GM12891 (cell line): ENCODE data around the gene OTOS.

Experiments
- DNase-seq: peaks from one replicate; pipeline ENCODE4 v3.0.0; 2011; ENCODE audit warnings: low spot score; ENCODE audit not compliant: insufficient read length
- FAIRE-seq: peaks from 2 replicates; lab custom pipeline; 2011; peaks lifted over from hg19 to GRCh38; lab: Jason Lieb, UNC
- PAX5 ChIP-seq: IDR thresholded peaks from 2 replicates; pipeline ENCODE4 v1.6.1; 2011; ENCODE audit warnings: low read length, moderate library complexity, mild to moderate bottlenecking; ENCODE audit not compliant: insufficient read depth, severe bottlenecking
- POLR2A ChIP-seq: IDR thresholded peaks from 2 replicates; pipeline ENCODE4 v1.6.1; 2011; ENCODE audit warnings: low read depth, low read length, control low read depth
- POLR2AphosphoS5 ChIP-seq: IDR thresholded peaks from 2 replicates; pipeline ENCODE4 v1.6.1; 2011; ENCODE audit warnings: low read depth, low read length, control low read depth
- POU2F2 ChIP-seq: IDR thresholded peaks from 2 replicates; pipeline ENCODE4 v1.6.1; 2011; ENCODE audit warnings: low read depth, mild to moderate bottlenecking, control low read depth, low read length, moderate library complexity
- SPI1 ChIP-seq: IDR thresholded peaks from 2 replicates; pipeline ENCODE4 v1.6.1; 2011; ENCODE audit warnings: low read depth, low read length, control low read depth
- TAF1 ChIP-seq: IDR thresholded peaks from 2 replicates; pipeline ENCODE4 v1.6.1; 2011; ENCODE audit warnings: low read depth, low read length, control low read depth

OTOS gene

DNA sequence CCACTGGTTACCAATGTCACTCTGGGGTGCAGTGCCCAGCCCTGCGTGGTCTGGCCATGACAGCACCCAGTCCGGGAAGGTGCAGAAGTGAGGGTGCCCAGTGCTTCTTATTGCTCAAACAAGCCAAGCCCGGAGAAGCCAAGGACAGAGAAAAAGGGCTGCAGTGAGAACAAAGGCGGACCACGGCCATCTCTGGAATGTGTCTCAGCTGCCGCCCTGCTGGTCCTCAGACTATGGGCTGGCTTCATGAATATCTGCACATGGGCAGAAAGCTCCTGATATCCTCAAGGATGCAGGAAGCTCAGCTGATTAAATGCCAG, 33.0 kb downstream of the OTOS start:
- no peak for DNase-seq
- no peak for TF ChIP-seq POLR2A
- TF ChIP-seq TAF1: no peak
- TF ChIP-seq SPI1: no peak
- TF ChIP-seq POLR2AphosphoS5: no peak
- TF ChIP-seq POU2F2: no peak
- no peak for TF ChIP-seq PAX5
- FAIRE-seq: no peak

DNA sequence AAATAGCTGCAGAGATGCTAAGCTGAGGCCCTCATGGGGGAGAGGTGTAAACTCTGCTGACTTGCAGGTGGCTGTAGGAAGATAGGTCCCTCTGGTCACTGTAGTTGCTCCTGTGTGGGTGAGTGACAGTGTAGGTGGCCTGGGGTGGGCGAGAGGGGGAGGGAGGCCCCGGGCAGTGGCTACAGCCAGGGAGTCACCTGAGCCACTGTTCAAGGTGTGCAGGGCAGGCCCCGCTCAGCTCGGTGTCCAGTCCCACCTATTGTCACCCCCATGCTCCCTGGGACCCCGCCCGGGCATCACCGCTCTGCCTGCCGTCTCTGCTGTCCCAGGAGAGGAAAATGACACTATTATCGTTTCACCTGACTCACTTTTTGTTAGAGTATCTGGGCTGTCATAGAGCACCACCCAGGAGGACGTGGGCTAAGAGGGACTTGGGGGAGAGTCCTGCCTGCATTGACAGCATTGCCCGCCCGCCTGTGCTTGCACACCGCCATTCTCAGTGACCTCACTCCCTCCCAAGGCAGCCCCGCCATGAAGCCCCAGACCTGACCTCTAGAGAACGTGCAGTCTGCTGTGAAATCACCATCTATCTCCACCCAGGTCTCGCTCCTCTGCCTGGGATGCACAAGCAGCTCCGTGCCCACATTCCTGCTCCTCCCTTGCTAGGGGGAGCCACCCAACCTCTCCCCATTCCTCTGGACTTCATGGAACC, 33.5 kb downstream of the OTOS start:
- no peak for TF ChIP-seq POU2F2
- no peak for DNase-seq
- FAIRE-seq: no peak

DNA sequence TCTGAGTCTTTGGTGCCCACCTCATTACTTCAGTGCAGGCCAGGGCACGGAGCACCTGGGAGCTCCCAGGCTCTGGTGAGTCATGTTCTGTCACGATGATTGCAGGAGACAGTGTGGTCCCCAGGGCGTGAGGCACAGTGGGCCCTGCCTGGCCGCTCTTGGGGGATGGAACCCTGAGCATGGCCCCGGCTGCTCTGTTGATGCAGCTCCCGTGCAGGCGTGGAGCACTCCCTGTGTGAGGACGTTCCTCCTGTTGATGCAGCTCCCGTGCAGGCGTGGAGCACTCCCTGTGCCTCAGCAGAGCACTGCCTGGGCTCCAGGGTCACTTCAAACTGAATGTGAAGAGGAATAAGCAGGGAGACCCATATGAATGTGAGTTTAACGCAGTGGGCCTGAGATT, 34.5 kb downstream of the OTOS start:
- FAIRE-seq (no peak), DNase-seq (no peak)
- TF ChIP-seq POU2F2 (no peak), TAF1 (no peak), PAX5 (no peak)

DNA sequence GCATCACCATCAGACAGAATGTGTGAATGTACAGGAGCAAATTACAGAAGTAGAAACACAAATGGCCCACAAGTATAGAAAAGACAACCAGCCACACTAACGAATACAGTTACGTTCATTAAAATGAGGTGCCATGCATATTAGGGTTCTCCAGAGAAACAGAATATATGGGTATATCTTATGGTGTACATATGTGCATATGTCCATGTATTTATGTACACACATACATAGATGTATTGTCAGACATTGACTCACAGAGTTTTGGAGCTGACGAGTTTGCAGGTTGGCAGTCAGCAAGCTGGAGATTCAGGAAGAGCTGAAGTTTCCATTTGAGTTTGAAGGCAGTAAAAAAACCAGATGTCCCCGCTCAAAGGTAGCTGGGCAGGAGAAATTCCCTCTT, 37.3 kb downstream of the OTOS start:
- FAIRE-seq: no peak
- DNase-seq: no peak
- TF ChIP-seq SPI1 (no peak), POLR2A (no peak)

DNA sequence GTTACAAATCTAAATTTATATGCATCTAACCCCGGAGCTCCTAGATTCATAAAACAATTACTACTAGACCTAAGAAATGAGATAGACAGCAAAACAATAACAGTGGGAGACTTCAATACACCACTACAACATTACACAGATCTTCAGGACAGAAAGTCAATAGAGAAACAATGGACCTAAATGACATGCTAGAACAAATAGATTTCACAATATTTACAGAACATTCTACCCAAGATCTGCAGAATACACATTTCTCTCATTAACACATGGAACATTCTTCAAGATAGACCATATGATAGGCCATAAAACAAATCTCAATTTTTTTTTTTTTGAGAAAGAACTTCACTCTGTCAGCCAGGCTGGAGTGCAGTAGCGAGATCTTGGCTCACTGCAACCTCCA, 42.1 kb downstream of the OTOS start:
- no peak for TF ChIP-seq TAF1
- no peak for TF ChIP-seq PAX5
- no peak for TF ChIP-seq POLR2A
- TF ChIP-seq POU2F2: no peak
- TF ChIP-seq POLR2AphosphoS5: no peak
- TF ChIP-seq SPI1: no peak
- DNase-seq (no peak), FAIRE-seq (no peak)

DNA sequence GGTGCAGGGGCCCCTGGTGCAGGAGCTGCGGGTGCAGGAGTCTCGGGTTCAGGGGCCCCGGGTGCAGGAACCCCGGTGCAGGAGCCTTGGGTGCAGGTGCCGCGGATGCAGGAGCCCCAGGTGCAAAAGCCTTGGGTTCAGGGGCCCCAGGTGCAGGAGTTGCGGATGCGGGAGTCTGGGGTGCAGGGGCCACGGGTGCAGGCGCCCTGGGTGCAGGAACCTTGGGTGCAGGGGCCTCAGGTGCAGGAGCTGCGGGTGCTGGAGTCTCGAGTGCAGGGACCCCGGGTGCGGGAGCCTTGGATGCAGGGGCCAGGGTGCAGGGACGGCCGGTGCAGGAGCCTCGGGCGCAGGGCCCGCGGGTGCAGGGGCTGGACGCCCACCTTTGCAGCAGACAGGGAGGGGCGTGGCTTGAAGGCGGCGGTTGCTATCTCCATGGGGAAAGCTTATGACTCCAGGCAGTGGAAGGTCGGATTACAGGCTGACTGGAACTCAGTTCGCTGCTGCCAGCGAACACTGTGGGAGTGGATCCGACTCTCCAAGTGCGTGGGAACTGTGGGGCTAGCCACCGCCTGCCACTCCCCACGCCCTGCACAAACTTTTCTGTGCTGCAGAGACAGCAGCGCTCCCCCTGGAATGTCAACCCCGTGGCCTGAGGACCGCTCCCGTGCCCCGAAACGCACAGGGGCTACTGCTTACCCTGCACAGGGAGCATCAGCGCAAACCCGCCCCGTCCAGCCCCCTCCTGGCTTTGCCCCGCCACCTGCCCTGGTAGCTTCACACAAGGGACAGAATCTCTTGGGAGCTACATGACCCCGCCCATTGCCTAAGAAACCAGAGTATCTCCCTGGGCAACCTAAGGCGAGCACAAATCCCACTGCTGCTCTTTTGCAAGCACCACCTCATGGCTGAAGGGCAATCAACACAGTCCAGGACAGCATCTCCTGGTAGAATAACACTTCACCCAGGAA, 44.6 kb downstream of the OTOS start:
- TF ChIP-seq POU2F2 (no peak), POLR2AphosphoS5 (no peak), TAF1 (no peak), SPI1 (no peak), POLR2A (no peak), PAX5 (no peak)
- FAIRE-seq: no peak
- DNase-seq: no peak

DNA sequence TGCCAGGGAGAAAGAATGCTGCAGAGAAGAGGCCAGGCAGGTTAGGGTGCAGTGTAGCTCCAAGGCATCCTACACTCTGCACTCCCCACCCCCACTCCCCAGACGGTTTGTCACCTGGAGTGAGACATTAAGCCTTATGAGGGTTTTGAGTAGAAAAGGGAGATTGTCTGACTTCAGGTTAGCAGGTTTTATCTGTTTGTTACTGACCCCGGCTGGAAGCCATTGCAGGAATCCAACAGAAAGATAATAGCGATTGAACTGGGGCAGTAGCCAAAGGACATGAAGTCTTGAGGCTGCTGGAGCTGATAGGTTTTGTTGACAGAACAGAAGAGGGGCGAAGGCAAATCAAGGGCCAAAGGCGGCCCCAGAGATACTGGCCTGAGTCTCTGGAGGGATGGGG, 51.2 kb downstream of the OTOS start:
- DNase-seq: no peak
- FAIRE-seq: no peak
- TF ChIP-seq SPI1: no peak
- TF ChIP-seq TAF1: no peak
- no peak for TF ChIP-seq PAX5
- no peak for TF ChIP-seq POU2F2
- TF ChIP-seq POLR2A: no peak
- TF ChIP-seq POLR2AphosphoS5: no peak
